ENCODE data around the gene SNW1.

Gene SNW1

GRCh38 chr14:77721437-77721836, 39.5 kb downstream of the SNW1 start:
- no peak overlapping the region for H3K4me3 ChIP-seq (ENCODE audit: control insufficient read depth, low read depth, low read length)
- no peak for TF ChIP-seq CTCF (conservative IDR thresholded peaks at IDR 0.05; ENCODE audit: control insufficient read depth, insufficient read depth, low read depth, low read length)
- DNase-seq (ENCODE audit: low read depth): no peak

GRCh38 chr14:77717608-77718305, 43.2 kb downstream of the SNW1 start:
- no peak overlapping the region for H3K4me3 ChIP-seq (ENCODE audit: control insufficient read depth, low read depth, low read length)
- DNase-seq (ENCODE audit: low read depth): no peak
- TF ChIP-seq CTCF (conservative IDR thresholded peaks at IDR 0.05; ENCODE audit: control insufficient read depth, insufficient read depth, low read depth, low read length): no peak

- TF ChIP-seq CTCF (conservative IDR thresholded peaks at IDR 0.05; ENCODE audit: control insufficient read depth, insufficient read depth, low read depth, low read length): no peak
- DNase-seq (ENCODE audit: low read depth): no peak
- no peak overlapping the region for H3K4me3 ChIP-seq (ENCODE audit: control insufficient read depth, low read depth, low read length)
These were observed 46.0 kb downstream of the SNW1 start for GRCh38 chr14:77714926-77715325.

GRCh38 chr14:77710364-77710763, 50.6 kb downstream of the SNW1 start:
- no peak overlapping the region for H3K4me3 ChIP-seq (ENCODE audit: control insufficient read depth, low read depth, low read length)
- DNase-seq (ENCODE audit: low read depth): no peak
- TF ChIP-seq CTCF (conservative IDR thresholded peaks at IDR 0.05; ENCODE audit: control insufficient read depth, insufficient read depth, low read depth, low read length): no peak

GRCh38 chr14:77709412-77709811, 51.5 kb downstream of the SNW1 start:
- no peak for DNase-seq (ENCODE audit: low read depth)
- H3K4me3 ChIP-seq (ENCODE audit: control insufficient read depth, low read depth, low read length): peak overlapping the region; percentile 84
- TF ChIP-seq CTCF (conservative IDR thresholded peaks at IDR 0.05; ENCODE audit: control insufficient read depth, insufficient read depth, low read depth, low read length): no peak

GRCh38 chr14:77708749-77709148, 52.2 kb downstream of the SNW1 start:
- TF ChIP-seq CTCF (conservative IDR thresholded peaks at IDR 0.05; ENCODE audit: control insufficient read depth, insufficient read depth, low read depth, low read length): no peak
- no peak for DNase-seq (ENCODE audit: low read depth)
- H3K4me3 ChIP-seq (ENCODE audit: control insufficient read depth, low read depth, low read length): peak overlapping the region; percentile 84

Data from fibroblast of mammary gland (primary cell).